GM19455 (cell line): ENCODE results near the gene ZNF587B.
"Not testable (repeated sequence)": the region's sequence is repeated elsewhere in the genome, so short reads cannot be mapped to it uniquely, and the experiment has no call there.

Experiments used
- ATAC-seq: cut with Tn5 transposase; IDR thresholded peaks from one replicate; pipeline ENCODE4 v1.9.1; 2021; ENCODE audit not compliant: unreplicated experiment

ZNF587B gene

GRCh38 chr19:57830071-57830602 is at the start of gene ZNF587B:
Gene ZNF587B (plus strand): TSS chr19:57830299. CDS start chr19:57830529, 230 bp downstream.
- no peak for ATAC-seq

- ATAC-seq: no peak
Observed at GRCh38 chr19:57786286-57786685, 43.8 kb upstream of the ZNF587B start.

- no peak for ATAC-seq
Observed at GRCh38 chr19:57786906-57787305, 43.2 kb upstream of the ZNF587B start.

GRCh38 chr19:57788114-57788692 is 41.9 kb upstream of the ZNF587B start:
- ATAC-seq: no peak

GRCh38 chr19:57789288-57789687 is 40.8 kb upstream of the ZNF587B start:
- ATAC-seq: no peak

- ATAC-seq: not testable (repeated sequence)
Observed at GRCh38 chr19:57796580-57796979, 33.5 kb upstream of the ZNF587B start.

- no peak for ATAC-seq
Observed at GRCh38 chr19:57800696-57801095, 29.4 kb upstream of the ZNF587B start.

- ATAC-seq: no peak
Observed at GRCh38 chr19:57802269-57802668, 27.8 kb upstream of the ZNF587B start.

GRCh38 chr19:57803265-57803593 is 26.9 kb upstream of the ZNF587B start:
- no peak for ATAC-seq

GRCh38 chr19:57803594-57804325 is 26.3 kb upstream of the ZNF587B start:
- no peak for ATAC-seq

- no peak for ATAC-seq
Observed at GRCh38 chr19:57807541-57807940, 22.6 kb upstream of the ZNF587B start.

GRCh38 chr19:57810410-57811295 is 19.4 kb upstream of the ZNF587B start:
- not testable (repeated sequence) for ATAC-seq

GRCh38 chr19:57812226-57812625 is 17.9 kb upstream of the ZNF587B start:
- ATAC-seq: no peak

GRCh38 chr19:57812975-57813820 is 16.9 kb upstream of the ZNF587B start:
- ATAC-seq: not testable (repeated sequence)

GRCh38 chr19:57813919-57814504 is 16.1 kb upstream of the ZNF587B start:
- no peak for ATAC-seq

- peak; percentile 65 for ATAC-seq
Observed at GRCh38 chr19:57814505-57815246, 15.4 kb upstream of the ZNF587B start, which contains the start of gene ZNF552. Gene ZNF552 (minus strand): TSS chr19:57814913. CDS start chr19:57814743, 170 bp downstream.

- ATAC-seq: no peak
Observed at GRCh38 chr19:57815247-57816075, 14.6 kb upstream of the ZNF587B start.

GRCh38 chr19:57816652-57817051 is 13.4 kb upstream of the ZNF587B start:
- ATAC-seq: no peak

- no peak for ATAC-seq
Observed at GRCh38 chr19:57817976-57818375, 12.1 kb upstream of the ZNF587B start.
